ENCODE data around the gene SEH1L.
A peak's percentile ranks its signal among the peaks of the same experiment; 100 is the strongest.
"Not testable (repeated sequence)": the region's sequence is repeated elsewhere in the genome, so short reads cannot be mapped to it uniquely, and the experiment has no call there.

Gene SEH1L

DNA sequence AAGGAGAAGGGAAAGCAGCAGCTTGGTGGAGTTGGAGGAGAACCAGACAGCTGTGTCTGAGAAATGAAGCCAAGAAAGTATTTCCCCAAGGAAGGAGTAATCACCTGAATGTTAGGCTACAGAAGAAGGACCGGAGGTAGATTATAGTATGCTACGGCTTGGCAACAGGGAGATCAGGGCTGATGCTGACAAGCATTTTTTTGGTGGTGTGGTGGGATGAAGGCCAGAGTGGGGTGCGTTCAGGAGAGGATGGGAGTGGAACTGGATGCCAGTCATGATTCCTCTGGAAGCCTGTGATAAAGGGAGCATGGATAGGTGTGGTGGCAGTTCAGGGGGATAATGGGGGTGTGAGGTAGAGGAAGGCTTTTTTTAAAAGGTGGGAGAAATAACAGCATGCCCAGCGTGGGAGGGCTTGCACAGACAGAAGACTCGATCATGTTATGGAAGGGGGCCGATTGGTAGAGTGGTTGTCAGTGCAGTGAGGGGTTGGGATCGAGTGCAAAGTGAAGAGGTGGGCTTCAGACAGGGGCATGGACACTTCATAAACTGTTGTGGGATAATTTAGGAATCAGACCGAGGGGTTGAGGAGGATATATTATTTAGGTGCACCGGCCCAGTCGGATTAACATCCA is 49.0 kb downstream of the SEH1L start:
- DNase-seq = no peak

DNA sequence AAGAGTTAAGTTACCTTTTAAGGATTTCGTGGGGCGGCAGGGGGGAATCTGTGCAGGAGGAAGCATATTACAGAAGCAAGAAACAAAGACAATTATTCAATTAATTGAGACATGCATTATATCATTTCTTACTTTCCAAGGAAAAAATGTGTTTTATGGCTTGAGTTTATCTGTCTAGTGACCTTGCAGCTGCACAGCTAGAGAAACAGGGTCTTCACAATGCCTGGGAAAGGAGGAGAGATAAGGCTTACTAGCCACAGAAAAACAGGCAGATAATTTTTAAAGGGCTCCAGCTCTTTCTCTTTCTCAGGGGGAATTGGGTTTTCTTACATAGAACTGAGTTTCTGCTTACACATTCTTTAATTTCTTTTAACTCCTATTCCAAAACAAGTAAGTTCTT is 49.5 kb downstream of the SEH1L start:
- DNase-seq = not testable (repeated sequence)

DNA sequence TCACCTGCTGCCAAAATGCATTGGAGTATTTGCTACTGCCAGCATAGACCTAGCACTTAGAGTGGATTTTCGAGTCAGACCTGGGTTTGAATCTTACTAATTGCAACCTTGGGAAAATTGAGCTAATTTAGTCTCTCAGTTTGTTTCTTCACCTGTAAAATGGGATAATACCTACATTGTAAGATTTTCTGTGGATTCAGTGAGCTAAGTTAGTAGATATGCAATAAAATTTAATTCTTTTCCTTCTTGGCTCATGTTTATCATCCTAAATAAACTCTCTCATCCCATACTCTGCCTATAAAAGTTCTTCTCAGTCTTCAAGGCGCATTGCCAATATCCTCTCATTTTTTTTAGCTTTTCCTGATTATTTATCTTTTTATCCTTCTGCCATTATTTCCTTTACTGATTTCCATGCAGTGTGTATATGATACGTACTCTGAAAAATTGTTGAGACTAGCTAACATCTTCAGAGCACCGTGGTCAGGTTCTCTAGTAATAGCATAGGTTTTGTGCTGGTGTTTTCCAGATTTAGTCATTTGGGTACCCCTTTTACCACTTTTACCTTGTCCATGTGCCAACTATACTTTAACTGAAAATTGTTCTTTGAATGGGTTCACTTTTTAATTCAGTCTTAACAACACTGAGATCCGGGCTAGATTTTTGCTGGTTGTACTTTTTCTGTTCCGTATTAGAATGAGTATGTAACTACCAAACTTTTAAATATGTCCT is 50.7 kb downstream of the SEH1L start:
- DNase-seq = no peak

DNA sequence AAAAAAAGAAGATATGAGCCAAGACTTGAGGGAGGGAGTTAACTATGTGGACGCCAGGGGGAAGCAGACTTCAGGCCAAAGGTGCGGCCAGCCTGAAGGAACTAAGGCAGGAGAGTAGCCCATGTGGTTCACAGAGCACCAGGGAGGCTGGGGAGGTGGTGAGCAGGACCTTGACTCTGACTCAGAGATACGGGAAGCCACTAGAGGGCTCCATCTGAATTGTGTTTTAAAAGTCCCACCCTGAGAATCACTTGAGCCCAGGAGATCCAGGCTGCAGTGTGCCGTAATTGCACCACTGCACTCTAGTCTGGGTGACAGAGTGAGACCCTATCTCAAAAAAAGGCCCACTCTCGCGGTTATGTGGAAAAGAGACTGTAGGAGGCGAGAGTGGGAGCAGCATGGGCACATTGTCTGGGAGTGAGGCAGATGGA is 55.7 kb downstream of the SEH1L start:
- peak; percentile 44 to 54 for DNase-seq

DNA sequence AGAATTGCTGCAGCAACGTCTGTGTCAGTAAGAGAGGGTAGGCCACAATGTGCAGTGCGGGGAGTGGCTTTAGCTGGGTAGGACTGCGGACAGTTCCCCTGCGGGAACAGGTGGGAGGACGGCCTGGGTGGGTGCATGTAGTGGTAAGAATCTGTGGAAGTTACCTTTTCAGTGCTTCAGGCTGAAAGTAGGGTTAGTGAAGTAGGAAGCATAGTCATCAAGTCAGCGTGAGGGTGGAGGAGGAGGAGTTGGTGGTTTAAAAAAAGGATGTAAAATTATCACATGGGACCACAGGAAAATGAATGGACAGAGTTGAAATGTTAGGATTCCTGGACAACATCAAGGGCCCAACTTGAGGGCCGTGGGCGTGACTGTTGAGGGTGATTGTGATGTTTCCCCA is 56.6 kb downstream of the SEH1L start:
- no peak for DNase-seq

DNA sequence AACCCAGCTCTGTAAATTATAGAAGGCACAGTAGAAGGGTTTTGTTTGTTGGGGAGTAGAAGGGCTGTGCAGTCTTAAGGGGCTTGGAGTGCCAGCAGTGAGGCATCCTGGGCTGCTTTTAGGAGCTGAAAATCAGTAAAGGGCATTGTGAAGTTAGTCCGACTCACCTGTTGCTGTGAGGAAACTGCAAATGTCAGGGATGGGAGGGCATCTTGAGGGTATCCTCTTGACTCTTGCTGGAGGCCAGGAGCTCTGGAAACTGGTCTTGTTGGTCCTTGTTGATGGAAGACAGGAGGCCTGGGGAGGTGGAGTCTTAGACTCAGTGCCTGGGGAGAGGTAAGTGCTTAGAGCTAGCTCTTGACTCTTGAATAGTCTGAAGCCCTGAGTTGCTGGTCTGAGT is 57.5 kb downstream of the SEH1L start:
- no peak for DNase-seq

DNA sequence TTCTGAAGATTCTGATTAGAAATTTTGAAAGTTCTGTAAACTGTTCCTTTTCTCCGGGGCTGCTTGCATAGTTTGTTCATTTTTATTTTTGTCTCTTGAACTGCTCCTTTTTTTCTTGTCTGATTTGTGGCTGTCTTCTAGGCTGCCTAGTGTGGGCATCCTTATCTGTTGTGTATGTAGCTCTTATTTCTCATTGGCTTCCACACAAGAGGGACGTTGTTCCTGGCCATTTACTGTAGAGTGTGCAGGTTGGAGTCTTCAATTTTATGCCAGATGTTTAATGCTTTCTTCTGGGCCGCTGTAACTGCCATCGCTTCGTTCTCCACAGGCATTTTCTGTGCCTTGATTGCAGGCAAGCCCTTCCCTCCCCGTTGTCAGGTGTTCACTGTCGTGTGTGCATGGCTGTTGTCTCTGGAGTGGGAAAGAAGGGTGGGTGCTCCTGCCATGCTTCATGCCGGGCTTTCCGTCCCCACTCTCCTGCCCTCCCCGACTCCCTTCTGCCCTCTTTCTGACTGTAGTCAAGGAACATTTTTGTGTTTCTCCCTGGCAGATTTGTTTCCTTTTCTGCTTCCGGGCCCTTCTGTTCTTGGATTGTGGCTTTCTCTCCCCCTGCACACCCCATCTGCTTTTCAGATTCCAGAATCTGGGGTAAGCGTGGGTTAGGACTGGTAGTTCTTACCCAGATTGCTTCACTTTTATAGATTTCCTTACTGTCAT is 58.9 kb downstream of the SEH1L start:
- DNase-seq = no peak

DNA sequence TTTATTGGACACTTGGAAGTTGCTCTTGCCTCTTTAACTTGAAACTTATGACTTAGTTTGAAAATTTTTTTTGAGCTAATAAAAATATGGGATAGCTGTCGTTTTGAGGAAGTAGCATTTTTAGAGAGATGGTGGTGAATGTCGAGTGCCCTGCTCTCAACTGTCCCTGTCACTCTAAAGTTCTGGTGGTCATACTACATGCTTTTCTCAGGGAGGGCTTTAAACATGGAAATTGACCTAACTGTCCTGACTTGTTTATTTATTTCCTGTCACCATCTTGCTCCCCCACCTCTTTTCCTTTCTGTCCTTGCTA is 59.4 kb downstream of the SEH1L start:
- DNase-seq = no peak

DNA sequence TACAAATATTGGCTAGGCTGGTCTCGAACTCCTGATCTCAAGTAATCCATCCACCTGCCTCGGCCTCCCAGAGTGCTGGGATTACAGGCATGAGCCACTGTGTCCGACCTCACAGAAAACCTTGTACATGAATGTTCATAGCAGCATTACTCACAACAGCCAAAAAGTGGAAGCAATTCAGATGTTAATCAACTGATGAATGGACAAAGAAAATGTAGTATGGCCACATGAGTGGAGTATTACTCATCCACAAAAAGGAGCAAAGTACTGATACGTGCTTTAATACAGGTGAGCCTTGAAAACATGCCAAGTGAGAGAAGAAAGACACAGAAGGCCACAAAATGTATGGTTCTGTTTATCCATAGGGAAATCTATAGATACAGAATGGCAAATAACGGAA is 63.9 kb downstream of the SEH1L start:
- DNase-seq = no peak

DNA sequence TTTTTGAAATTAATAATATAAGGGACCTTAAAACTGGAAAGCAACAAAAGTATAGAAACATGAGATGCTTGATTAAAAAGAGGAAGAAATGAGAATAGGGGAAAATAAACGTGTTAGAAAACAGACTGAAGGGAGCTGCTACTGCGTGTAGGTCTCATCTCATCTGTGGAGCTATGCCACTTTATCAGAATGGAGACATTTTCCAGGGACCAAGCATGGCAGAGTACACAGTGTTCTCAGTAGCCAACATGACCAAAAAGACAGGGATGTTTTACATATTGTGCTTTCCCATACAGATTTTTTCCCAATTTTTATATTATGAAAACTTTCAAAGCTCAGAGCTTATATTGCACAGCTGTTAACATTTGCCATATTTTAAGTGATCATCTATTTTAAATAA is 66.4 kb downstream of the SEH1L start:
- DNase-seq = no peak

DNA sequence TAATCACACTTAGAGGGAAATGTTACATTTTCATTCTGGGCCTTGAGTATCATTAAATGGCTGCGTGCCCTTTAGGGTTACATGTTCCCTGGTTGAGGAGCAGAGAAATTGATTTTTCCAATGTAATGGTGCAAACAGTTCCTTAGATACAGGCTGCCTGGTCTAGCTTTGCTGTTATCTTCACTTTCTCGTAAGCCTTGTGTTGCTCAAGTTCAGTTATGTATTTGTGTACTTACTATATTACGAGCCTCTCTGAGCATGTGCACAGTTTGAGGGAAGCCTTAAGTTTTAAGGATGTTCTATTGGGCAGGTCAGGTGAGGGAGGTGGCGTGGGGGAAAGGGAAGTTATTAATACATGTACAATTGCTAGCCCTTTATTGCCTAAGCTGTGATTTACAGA is 67.0 kb downstream of the SEH1L start:
- DNase-seq = no peak

DNA sequence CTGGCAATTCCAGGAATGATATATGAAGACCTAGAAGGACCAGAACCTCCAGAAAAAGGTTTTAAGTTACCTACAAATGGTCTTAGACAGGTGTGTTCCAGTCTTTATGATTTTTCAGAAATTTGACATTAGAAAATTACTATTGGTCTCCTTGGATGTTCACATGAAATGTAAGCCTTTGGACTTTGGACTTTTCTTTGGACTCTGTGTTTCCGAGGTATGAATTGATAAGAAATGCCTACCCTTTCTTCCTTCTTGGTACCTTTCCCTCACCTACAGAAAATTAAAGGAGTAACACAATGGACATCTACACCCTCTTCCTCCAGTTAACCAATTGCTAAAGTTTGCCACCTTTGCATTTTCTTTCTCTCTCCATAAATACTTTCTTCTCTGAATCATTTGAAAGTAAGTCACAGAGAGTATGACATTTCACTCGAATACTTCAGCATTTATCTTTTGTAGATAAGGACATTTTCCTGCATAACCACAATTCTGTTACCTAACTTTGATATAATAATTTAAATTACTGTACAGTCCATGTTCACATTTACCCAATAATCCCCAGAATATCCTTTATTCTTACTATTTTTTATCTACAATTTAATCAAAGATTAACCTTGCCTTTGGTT is 69.5 kb downstream of the SEH1L start:
- no peak for DNase-seq

DNA sequence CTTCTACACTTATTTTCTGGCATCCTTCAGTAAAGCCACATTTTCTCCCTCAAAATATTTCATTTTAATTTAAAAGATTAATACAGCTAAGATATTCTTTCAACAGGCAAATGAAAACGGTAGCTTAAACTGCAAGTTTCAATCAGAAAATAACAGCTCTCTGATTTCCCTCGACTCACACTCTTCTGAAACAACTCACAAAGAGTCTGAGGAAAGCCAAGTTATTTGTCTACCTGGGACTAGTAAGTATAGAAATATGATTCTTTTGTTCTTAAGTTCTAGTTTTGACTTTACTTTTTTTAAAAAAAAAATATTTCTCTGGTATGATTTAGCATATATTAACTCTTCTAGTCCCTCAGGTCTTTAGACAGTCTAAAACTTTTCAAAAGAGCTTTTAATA is 70.6 kb downstream of the SEH1L start:
- DNase-seq = no peak

DNA sequence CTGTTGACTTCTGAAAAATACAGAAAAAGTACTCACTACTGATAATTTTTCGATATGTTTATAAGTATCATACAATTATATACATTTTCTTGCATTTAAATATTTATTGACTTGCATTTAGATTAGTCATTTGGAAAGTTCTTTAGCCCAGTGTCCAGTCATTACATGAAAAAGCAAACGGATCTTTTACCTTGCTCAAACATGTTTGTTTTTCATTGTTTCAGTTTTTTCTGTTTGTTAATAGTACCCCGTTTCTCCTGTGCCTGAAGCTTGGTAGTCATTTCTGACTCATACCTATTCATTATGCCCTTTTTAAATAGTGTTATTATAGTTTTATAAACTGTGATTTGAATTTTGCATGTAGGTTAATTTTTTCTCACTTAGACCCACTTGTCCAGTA is 71.5 kb downstream of the SEH1L start:
- DNase-seq = no peak

DNA sequence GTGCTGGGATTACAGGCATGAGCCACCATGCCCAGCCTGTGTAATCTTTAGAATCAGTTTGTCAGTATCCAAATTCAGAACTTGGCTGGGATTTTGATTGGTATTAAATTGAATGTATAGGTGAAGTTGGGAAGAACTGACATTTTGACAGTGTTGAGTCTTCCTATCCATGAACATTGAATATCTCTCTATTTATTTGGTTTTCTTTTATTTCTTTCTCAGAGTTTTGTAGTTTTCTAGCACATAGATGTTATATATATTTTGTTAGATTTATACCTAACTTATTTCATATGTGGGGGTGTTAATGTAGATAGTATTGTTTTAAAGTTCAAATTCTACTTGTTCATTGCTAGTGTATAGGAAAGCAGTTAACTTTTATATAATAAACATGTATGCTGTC is 74.8 kb downstream of the SEH1L start:
- no peak for DNase-seq

DNA sequence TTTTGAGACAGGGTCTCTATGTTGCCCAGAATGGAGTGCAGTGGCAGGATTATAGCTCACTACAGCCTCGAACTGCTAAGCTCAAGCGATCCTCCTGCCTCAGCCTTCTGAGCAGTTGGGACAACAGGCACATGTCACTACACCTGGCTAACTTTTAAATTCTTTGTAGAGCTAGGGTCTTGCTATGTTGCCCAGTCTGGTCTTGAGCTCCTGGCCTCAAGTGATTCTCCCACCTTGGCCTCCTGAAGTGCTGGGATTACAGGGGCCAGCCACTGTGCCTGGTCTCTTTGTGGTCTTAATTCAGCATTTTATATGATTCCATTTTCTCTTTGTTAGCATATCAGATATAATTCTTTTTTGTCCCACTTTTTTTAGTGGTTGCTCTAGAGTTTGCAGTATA is 77.4 kb downstream of the SEH1L start:
- no peak for DNase-seq

DNA sequence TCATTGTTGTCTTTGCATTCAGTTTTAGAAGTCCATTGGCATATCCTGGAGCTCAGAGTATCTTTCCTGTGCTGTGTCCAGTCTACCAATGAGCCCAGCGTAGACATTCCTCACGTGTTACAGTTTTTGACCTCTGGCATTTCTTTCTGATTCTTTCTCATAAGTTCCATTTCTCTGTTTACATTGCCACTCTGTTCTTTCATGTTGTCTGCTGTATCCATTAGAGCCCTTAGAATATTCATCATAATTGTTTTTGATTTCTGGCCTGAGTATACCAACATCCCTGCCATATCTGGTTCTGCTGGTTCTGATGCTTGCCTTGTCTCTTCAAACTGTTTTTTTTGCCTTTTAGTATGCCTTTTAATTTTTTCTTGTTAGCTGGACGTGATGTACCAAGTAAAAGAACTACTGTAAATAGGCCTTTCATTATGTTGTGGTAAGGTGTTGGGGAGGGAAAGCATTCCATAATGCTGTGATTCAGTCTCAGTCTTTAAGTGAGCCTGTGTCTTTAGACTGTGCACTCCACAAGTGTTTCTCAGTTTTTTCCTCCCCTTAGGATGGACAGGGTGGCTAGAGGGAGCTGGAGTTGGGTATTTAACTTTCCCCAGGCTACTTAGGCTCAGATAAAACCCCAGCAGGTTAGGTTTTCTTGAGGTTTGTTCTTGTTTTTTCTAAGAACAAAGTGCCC is 78.9 kb downstream of the SEH1L start:
- no peak for DNase-seq

DNA sequence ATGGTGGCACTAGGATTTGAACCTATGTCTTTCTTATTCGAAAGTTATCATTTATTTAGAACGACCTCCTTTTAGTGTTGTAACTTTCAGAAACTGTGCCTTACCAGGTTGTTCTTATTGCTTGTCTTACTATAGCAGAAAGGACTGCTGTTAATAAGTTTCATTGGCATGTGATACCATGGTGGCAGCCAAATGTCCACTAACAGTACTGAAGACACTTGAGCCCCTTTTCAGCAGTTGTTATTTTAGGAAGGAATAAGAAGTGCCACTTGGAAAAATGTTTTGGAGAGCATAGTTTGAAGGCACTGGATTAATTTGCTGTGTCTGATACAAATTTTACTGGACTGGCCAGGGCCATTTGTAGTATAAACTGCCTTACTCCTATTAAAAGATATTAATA is 81.1 kb downstream of the SEH1L start:
- DNase-seq = no peak

DNA sequence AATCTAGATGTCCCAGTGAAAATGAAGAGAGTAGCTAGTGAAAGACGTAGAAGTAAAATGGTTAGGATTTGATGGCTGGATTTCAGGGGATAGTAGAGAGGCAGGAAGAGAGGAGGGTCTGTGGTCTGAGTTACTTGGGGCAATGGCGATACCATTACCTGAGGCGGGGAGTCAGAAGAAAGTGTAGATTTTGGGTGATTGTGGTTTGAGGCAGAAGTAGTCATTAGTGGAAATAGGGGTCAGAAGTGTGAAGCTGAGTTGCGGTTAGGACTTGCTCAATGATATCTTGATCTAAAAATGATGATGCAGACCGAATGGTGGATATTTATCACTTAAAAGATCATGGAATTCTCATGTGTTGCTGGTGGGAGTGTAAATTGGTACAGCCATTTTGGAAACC is 84.4 kb downstream of the SEH1L start:
- no peak for DNase-seq

DNA sequence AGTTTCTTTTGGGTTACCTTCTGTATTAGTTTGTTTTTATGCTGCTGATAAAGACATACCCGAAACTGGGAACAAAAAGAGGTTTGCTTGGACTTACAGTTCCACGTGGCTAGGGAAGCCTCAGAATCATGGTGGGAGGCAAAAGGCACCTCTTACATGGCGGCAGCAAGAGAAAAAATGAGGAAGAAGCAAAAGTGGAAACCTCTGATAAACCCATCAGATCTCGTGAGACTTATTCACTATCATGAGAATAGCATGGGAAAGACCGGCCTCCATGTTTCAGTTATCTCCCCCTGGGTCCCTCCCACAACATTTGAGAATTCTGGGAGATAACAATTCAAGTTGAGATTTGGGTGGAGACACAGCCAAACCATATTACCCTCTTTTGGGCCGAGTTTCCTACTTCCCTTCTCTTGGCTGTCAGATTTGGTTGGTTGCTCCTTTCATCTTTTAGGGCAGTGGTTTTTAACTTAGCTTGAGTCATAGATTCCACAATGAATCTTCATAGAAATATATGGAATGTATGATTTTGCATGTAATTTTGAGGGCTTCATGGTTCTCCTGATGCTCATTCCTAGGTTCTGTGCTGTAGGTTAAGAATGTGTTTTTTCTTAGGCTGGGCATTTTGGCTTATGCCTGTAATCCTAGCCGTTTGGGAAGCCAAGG is 87.6 kb downstream of the SEH1L start:
- no peak for DNase-seq

DNA sequence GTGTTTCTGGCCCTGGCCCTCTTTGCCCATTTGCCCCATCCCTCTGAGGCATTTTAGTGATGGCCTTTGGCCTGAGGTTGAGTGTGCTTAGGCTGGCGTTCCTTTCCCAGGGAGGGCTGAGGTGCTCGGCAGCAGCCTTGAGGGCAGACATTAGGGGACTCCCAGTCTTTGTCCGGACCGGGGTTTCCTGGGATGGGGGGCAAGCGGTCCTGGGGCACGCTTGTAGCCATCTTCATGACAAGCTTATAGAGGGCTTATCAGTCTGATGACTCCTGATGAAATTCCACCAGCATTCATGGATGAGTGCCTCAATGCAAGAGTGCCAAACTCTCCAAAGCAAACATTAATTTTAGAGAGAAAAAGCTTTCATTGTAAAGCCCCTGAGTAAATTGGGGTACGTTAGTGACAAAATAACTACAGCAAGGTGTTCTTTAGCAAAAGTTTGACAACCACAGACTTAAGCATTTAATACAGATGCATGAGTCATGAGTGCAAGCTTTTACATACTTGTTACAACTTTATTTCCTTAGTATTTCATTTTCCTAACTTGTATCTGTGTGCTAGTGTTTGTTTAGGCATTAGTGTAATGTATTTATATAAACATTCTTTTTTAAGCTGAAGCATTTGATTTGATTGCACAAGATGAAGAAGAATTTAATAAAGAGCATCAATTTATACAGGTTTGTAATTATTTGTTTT is 89.0 kb downstream of the SEH1L start:
- DNase-seq = no peak
